WTC11 (cell line): ENCODE results near the gene SPINK8. TPM values are rescaled to one million over a fixed set of nuclear protein-coding genes. Genes with fewer than 3 reads are reported as not detected.

Experiments used
- ATAC-seq: fragments of 200-7000 bp; cut with Tn5 transposase; 2 replicates; pipeline ENCODE4 v1.10.0; 2021; ENCODE audit warnings: mild to moderate bottlenecking, moderate library complexity
- CTCF ChIA-PET: fragments of 300-600 bp; sonication (Branson Sonifier 250); formaldehyde crosslinking; loops from one replicate; lab custom pipeline; 2021; ENCODE audit warnings: antibody characterized with exemption; lab: Charles Lee
- POLR2A ChIA-PET: fragments of 350-600 bp; sonication (Branson Sonifier 250); formaldehyde crosslinking; loops from one replicate; lab custom pipeline; 2021; ENCODE audit warnings: antibody characterized with exemption; lab: Charles Lee
- DNase-seq: peaks from one replicate; pipeline ENCODE4 v3.0.0; 2021; ENCODE audit warnings: low spot score
- H3K27ac Mint-ChIP-seq: 2 replicates; pipeline ENCODE4 v1.8.0; 2021; ENCODE audit warnings: mixed read lengths
- H3K27me3 Mint-ChIP-seq: 2 replicates; pipeline ENCODE4 v1.8.0; 2021; ENCODE audit warnings: low read depth, mild to moderate bottlenecking, moderate library complexity, mixed read lengths
- H3K36me3 Mint-ChIP-seq: 2 replicates; pipeline ENCODE4 v1.8.0; 2021; ENCODE audit warnings: mixed read lengths
- H3K4me1 Mint-ChIP-seq: 2 replicates; pipeline ENCODE4 v1.8.0; 2022; ENCODE audit warnings: mixed read lengths
- H3K4me3 Mint-ChIP-seq: 2 replicates; pipeline ENCODE4 v1.8.0; 2021; ENCODE audit warnings: mild to moderate bottlenecking, moderate library complexity, mixed read lengths
- H3K9me3 Mint-ChIP-seq: 2 replicates; pipeline ENCODE4 v1.8.0; 2021; ENCODE audit warnings: mixed read lengths
- ATF1 ChIP-seq: sonication (generic); formaldehyde crosslinking; IDR thresholded peaks from 2 replicates; pipeline ENCODE4 v1.8.1; 2023; ENCODE audit warnings: mild to moderate bottlenecking, moderate library complexity, missing genetic modification reagents
- CREM ChIP-seq: sonication (generic); formaldehyde crosslinking; IDR thresholded peaks from 2 replicates; pipeline ENCODE4 v1.8.1; 2022; ENCODE audit warnings: mild to moderate bottlenecking, missing genetic modification reagents, moderate library complexity
- ESRRA ChIP-seq: sonication (generic); formaldehyde crosslinking; IDR thresholded peaks from 2 replicates; pipeline ENCODE4 v1.8.1; 2022; ENCODE audit warnings: mild to moderate bottlenecking, missing genetic modification reagents, borderline replicate concordance
- GTF2I ChIP-seq: fragments of 250-450 bp; sonication (Bioruptor Pico); conservative IDR thresholded peaks from 2 replicates; pipeline ENCODE4 v1.4.0; 2021; ENCODE audit warnings: mild to moderate bottlenecking
- HMGA2 ChIP-seq: fragments of 250-450 bp; sonication (Bioruptor Pico); IDR thresholded peaks from 2 replicates; pipeline ENCODE4 v1.4.0; 2021; ENCODE audit warnings: mild to moderate bottlenecking, moderate library complexity
- IRF2 ChIP-seq: sonication (generic); formaldehyde crosslinking; IDR thresholded peaks from 2 replicates; pipeline ENCODE4 v1.8.0; 2022; ENCODE audit warnings: low read depth, missing genetic modification reagents, borderline replicate concordance
- KAT7 ChIP-seq: sonication (generic); formaldehyde crosslinking; IDR thresholded peaks from 2 replicates; pipeline ENCODE4 v1.8.1; 2023; ENCODE audit warnings: missing genetic modification reagents, mild to moderate bottlenecking, borderline replicate concordance
- MYBL2 ChIP-seq: sonication (generic); formaldehyde crosslinking; IDR thresholded peaks from 2 replicates; pipeline ENCODE4 v1.8.1; 2023; ENCODE audit warnings: mild to moderate bottlenecking, moderate library complexity, missing genetic modification reagents
- NR3C1 ChIP-seq: sonication (generic); formaldehyde crosslinking; conservative IDR thresholded peaks from 2 replicates; pipeline ENCODE4 v1.8.1; 2023; ENCODE audit warnings: low read depth, mild to moderate bottlenecking, missing genetic modification reagents
- RORB ChIP-seq: fragments of 250-450 bp; sonication (Bioruptor Pico); IDR thresholded peaks from 2 replicates; pipeline ENCODE4 v1.9.0; 2021; ENCODE audit warnings: mild to moderate bottlenecking
- SMAD4 ChIP-seq: sonication (generic); formaldehyde crosslinking; IDR thresholded peaks from 2 replicates; pipeline ENCODE4 v1.8.0; 2022; ENCODE audit warnings: mild to moderate bottlenecking, missing genetic modification reagents
- ZNF232 ChIP-seq: sonication (generic); formaldehyde crosslinking; IDR thresholded peaks from 2 replicates; pipeline ENCODE4 v1.8.0; 2022; ENCODE audit warnings: mild to moderate bottlenecking, missing genetic modification reagents
- ZNF317 ChIP-seq: sonication (generic); formaldehyde crosslinking; IDR thresholded peaks from 2 replicates; pipeline ENCODE4 v1.8.1; 2023; ENCODE audit warnings: low read depth, mild to moderate bottlenecking, moderate library complexity, missing genetic modification reagents, borderline replicate concordance
- ZNF671 ChIP-seq: fragments of 250-450 bp; sonication (Bioruptor Pico); IDR thresholded peaks from 2 replicates; pipeline ENCODE4 v1.8.0; 2021; ENCODE audit warnings: mild to moderate bottlenecking
- total RNA-seq: library from RNA; stranded (reverse); gene quantifications from 3 replicates; pipeline ENCODE4 v1.2.3, GENCODE V29; 2021
- TF ChIP-seq, protein P1 (sequence below): sonication (generic); formaldehyde crosslinking; IDR thresholded peaks from 2 replicates; pipeline ENCODE4 v1.8.0; 2022; ENCODE audit warnings: missing genetic modification reagents
- TF ChIP-seq, protein P2 (sequence below): sonication (generic); formaldehyde crosslinking; IDR thresholded peaks from 2 replicates; pipeline ENCODE4 v1.8.0; 2022; ENCODE audit warnings: mild to moderate bottlenecking, missing genetic modification reagents
- TF ChIP-seq, protein P3 (sequence below): fragments of 250-450 bp; sonication (Bioruptor Pico); IDR thresholded peaks from 2 replicates; pipeline ENCODE4 v1.8.0; 2021; ENCODE audit warnings: mild to moderate bottlenecking
- TF ChIP-seq, protein P4 (sequence below): fragments of 250-450 bp; sonication (Bioruptor Pico); IDR thresholded peaks from 2 replicates; pipeline ENCODE4 v1.9.0; 2021; ENCODE audit warnings: moderate library complexity, mild to moderate bottlenecking, inconsistent platforms, borderline replicate concordance
- TF ChIP-seq, protein P5 (sequence below): sonication (generic); formaldehyde crosslinking; IDR thresholded peaks from 2 replicates; pipeline ENCODE4 v1.8.1; 2022; ENCODE audit warnings: mild to moderate bottlenecking, moderate library complexity, missing genetic modification reagents
- TF ChIP-seq, protein P6 (sequence below): sonication (generic); formaldehyde crosslinking; IDR thresholded peaks from 2 replicates; pipeline ENCODE4 v1.8.0; 2023; ENCODE audit warnings: missing genetic modification reagents, mild to moderate bottlenecking, borderline replicate concordance

The SPINK8 gene
- total RNA-seq, 1 experiment from 2014 or later = not detected

DNA sequence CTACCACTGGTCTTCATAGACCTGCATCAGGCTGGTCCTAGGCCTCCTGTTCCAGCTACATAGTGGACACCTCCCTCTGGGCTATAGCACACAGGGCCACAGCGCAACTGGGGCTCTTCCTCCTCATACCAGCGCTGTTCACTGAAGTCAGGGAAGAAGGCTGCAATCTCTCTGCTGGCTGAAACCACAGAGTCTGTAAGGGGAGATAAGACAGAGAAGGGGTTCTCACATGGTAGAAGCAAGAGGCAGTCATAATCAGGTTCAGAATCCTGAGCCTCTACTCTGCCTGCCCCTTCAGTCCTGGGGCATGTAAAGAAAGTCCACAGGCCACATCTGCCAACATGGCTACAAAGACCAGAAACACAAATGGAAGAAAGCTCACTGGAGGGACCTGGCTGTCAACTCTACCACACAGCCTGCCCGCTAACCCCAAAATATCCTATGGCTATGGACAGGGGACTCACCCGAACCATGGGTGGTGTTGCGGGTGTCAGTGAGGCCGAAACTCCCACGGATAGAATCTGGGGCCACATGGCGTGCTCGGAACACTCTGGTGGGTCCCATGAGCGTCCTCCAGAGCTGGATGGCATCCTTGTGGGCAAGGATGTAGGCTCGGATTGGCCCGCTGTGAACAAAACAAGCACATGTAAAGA lies 38.7 kb downstream of the SPINK8 start (continued):
- TF ChIP-seq, protein P1, sequence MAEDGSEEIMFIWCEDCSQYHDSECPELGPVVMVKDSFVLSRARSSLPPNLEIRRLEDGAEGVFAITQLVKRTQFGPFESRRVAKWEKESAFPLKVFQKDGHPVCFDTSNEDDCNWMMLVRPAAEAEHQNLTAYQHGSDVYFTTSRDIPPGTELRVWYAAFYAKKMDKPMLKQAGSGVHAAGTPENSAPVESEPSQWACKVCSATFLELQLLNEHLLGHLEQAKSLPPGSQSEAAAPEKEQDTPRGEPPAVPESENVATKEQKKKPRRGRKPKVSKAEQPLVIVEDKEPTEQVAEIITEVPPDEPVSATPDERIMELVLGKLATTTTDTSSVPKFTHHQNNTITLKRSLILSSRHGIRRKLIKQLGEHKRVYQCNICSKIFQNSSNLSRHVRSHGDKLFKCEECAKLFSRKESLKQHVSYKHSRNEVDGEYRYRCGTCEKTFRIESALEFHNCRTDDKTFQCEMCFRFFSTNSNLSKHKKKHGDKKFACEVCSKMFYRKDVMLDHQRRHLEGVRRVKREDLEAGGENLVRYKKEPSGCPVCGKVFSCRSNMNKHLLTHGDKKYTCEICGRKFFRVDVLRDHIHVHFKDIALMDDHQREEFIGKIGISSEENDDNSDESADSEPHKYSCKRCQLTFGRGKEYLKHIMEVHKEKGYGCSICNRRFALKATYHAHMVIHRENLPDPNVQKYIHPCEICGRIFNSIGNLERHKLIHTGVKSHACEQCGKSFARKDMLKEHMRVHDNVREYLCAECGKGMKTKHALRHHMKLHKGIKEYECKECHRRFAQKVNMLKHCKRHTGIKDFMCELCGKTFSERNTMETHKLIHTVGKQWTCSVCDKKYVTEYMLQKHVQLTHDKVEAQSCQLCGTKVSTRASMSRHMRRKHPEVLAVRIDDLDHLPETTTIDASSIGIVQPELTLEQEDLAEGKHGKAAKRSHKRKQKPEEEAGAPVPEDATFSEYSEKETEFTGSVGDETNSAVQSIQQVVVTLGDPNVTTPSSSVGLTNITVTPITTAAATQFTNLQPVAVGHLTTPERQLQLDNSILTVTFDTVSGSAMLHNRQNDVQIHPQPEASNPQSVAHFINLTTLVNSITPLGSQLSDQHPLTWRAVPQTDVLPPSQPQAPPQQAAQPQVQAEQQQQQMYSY = no peak
- no peak for TF ChIP-seq ATF1 (CRISPR knock-in tag)
- no peak for TF ChIP-seq HMGA2 (CRISPR knock-in tag)
- no peak for TF ChIP-seq CREM
- no peak for TF ChIP-seq GTF2I (CRISPR knock-in tag)

DNA sequence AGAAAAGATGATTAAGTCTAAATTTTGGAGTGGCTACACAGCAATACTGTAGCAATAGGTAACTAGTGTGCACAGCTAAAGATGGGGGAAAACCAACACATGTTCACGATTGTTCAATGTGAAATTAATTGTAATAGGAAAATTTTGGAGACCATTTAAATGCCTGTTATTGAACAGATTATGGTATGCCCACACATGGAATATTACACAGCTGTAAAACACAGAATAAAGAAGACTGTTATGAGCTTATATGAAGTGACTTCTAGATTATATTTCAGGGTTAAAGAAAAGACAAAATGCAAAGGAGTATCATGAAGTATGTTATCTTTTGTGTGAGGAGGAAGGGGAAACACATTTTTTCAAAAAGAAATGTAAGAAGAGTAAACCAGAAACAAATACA lies 43.8 kb downstream of the SPINK8 start:
- no peak overlapping the region for H3K4me3 Mint-ChIP-seq
- H3K27ac Mint-ChIP-seq = no peak overlapping the region
- peaks cover 62% of the 10 kb centered on the region for H3K36me3 Mint-ChIP-seq
- ChIA-PET CTCF (no interaction called here), POLR2A (interaction anchor here (0.8 kb wide), 1 partner anchor 10 kb away, joined by 3 read pairs; no protein-coding TSS in a partner anchor)
- no peak for DNase-seq
- TF ChIP-seq, protein P2, sequence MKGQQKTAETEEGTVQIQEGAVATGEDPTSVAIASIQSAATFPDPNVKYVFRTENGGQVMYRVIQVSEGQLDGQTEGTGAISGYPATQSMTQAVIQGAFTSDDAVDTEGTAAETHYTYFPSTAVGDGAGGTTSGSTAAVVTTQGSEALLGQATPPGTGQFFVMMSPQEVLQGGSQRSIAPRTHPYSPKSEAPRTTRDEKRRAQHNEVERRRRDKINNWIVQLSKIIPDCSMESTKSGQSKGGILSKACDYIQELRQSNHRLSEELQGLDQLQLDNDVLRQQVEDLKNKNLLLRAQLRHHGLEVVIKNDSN (CRISPR knock-in tag) = no peak
- TF ChIP-seq IRF2 (no peak), SMAD4 (CRISPR knock-in tag) (no peak), ZNF671 (no peak), MYBL2 (CRISPR knock-in tag) (no peak), ZNF317 (CRISPR knock-in tag) (no peak), NR3C1 (no peak)
- TF ChIP-seq, protein P3, sequence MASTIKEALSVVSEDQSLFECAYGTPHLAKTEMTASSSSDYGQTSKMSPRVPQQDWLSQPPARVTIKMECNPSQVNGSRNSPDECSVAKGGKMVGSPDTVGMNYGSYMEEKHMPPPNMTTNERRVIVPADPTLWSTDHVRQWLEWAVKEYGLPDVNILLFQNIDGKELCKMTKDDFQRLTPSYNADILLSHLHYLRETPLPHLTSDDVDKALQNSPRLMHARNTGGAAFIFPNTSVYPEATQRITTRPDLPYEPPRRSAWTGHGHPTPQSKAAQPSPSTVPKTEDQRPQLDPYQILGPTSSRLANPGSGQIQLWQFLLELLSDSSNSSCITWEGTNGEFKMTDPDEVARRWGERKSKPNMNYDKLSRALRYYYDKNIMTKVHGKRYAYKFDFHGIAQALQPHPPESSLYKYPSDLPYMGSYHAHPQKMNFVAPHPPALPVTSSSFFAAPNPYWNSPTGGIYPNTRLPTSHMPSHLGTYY (CRISPR knock-in tag) = no peak
- TF ChIP-seq, protein P4, sequence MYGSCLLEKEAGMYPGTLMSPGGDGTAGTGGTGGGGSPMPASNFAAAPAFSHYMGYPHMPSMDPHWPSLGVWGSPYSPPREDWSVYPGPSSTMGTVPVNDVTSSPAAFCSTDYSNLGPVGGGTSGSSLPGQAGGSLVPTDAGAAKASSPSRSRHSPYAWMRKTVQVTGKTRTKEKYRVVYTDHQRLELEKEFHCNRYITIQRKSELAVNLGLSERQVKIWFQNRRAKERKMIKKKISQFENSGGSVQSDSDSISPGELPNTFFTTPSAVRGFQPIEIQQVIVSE = no peak
- no peak for ATAC-seq
- H3K9me3 Mint-ChIP-seq = peaks cover 21% of the 10 kb centered on the region
- no peaks in the 10 kb centered on the region for H3K27me3 Mint-ChIP-seq
- H3K4me1 Mint-ChIP-seq = no peaks in the 10 kb centered on the region

DNA sequence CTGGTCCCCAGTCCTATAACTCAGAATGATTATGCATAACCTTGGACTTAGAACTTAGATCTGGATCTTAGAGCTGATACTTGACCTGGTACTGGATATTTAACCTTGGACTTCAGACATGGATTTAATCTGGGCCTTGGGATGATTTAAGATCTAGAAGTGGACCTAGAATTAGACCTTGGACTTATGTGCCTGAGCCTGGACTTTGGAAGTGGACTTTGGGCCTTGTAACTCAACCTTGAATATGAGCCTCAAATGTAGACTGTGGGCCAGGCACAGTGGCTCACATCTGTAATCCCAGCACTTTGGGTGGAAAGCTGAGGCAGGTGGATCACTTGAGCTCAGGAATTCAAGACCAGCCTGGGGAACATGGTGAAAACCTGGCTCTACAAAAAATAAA lies 46.4 kb downstream of the SPINK8 start:
- Mint-ChIP-seq H3K27me3 (no peaks in the 10 kb centered on the region), H3K27ac (no peak overlapping the region), H3K9me3 (peaks cover 21% of the 10 kb centered on the region), H3K4me1 (no peaks in the 10 kb centered on the region), H3K4me3 (no peak overlapping the region), H3K36me3 (peaks cover 64% of the 10 kb centered on the region)
- DNase-seq (no peak), ATAC-seq (no peak)
- CTCF ChIA-PET = interaction anchor here (1.4 kb wide), 1 partner anchor 149 kb away, joined by 5 read pairs; no protein-coding TSS in a partner anchor
- TF ChIP-seq, protein P5, sequence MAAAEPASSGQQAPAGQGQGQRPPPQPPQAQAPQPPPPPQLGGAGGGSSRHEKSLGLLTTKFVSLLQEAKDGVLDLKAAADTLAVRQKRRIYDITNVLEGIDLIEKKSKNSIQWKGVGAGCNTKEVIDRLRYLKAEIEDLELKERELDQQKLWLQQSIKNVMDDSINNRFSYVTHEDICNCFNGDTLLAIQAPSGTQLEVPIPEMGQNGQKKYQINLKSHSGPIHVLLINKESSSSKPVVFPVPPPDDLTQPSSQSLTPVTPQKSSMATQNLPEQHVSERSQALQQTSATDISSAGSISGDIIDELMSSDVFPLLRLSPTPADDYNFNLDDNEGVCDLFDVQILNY (CRISPR knock-in tag) = no peak
- TF ChIP-seq KAT7 (no peak), RORB (CRISPR knock-in tag) (no peak), ESRRA (CRISPR knock-in tag) (no peak), ZNF232 (no peak)
- TF ChIP-seq, protein P6, sequence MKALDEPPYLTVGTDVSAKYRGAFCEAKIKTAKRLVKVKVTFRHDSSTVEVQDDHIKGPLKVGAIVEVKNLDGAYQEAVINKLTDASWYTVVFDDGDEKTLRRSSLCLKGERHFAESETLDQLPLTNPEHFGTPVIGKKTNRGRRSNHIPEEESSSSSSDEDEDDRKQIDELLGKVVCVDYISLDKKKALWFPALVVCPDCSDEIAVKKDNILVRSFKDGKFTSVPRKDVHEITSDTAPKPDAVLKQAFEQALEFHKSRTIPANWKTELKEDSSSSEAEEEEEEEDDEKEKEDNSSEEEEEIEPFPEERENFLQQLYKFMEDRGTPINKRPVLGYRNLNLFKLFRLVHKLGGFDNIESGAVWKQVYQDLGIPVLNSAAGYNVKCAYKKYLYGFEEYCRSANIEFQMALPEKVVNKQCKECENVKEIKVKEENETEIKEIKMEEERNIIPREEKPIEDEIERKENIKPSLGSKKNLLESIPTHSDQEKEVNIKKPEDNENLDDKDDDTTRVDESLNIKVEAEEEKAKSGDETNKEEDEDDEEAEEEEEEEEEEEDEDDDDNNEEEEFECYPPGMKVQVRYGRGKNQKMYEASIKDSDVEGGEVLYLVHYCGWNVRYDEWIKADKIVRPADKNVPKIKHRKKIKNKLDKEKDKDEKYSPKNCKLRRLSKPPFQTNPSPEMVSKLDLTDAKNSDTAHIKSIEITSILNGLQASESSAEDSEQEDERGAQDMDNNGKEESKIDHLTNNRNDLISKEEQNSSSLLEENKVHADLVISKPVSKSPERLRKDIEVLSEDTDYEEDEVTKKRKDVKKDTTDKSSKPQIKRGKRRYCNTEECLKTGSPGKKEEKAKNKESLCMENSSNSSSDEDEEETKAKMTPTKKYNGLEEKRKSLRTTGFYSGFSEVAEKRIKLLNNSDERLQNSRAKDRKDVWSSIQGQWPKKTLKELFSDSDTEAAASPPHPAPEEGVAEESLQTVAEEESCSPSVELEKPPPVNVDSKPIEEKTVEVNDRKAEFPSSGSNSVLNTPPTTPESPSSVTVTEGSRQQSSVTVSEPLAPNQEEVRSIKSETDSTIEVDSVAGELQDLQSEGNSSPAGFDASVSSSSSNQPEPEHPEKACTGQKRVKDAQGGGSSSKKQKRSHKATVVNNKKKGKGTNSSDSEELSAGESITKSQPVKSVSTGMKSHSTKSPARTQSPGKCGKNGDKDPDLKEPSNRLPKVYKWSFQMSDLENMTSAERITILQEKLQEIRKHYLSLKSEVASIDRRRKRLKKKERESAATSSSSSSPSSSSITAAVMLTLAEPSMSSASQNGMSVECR = no peak
- POLR2A ChIA-PET = no interaction called here
